Effector CD4-positive, alpha-beta T cell (primary cell): ENCODE results near the gene ZFP3.
A peak's percentile ranks its signal among the peaks of the same experiment; 100 is the strongest.
"Not testable (repeated sequence)": the region's sequence is repeated elsewhere in the genome, so short reads cannot be mapped to it uniquely, and the experiment has no call there.

Source experiments
- DNase-seq: peaks from one replicate; pipeline ENCODE4 v3.0.0-alpha.2; 2020

The ZFP3 gene

GRCh38 chr17:5080591-5080990 lies 2.3 kb downstream of the ZFP3 start:
- no peak for DNase-seq

DNA sequence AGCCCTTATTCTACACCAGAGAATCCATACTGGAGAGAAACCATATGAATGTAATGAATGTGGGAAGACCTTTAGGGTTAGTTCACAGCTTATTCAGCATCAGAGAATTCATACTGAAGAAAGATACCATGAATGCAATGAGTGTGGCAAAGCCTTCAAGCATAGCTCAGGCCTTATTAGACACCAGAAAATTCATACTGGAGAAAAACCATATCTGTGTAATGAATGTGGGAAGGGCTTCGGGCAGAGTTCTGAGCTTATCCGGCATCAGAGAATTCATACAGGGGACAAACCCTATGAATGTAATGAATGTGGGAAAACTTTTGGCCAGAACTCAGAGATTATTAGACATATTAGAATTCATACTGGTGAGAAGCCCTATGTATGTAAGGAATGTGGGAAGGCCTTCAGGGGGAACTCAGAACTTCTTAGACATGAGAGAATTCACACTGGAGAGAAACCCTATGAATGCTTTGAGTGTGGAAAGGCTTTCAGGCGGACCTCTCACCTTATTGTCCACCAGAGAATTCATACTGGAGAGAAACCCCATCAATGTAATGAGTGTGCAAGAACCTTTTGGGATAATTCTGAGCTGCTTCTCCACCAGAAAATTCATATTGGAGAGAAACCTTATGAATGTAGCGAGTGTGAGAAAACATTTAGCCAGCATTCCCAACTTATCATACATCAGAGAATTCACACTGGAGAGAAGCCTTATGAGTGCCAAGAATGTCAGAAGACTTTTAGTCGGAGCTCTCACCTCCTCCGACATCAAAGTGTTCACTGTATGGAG lies 14.1 kb downstream of the ZFP3 start:
- DNase-seq = no peak

DNA sequence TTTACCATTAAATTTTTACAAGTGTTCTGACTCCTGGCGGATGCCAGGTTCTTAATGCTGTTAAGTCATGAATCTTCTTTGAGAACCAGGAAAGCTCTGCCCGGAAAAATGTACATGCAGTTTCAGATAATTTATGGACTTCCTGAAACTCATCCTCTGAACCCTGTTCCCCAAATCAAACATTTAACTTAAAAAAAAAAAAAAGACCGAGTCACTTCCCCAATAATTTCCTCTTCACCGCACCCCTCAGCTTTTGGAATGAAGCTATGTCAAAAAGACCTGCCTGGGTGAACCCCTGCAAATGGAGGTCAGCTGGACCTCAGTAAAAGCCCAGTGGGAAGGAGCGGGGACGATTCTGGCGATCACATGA lies 18.4 kb downstream of the ZFP3 start:
- DNase-seq = no peak

DNA sequence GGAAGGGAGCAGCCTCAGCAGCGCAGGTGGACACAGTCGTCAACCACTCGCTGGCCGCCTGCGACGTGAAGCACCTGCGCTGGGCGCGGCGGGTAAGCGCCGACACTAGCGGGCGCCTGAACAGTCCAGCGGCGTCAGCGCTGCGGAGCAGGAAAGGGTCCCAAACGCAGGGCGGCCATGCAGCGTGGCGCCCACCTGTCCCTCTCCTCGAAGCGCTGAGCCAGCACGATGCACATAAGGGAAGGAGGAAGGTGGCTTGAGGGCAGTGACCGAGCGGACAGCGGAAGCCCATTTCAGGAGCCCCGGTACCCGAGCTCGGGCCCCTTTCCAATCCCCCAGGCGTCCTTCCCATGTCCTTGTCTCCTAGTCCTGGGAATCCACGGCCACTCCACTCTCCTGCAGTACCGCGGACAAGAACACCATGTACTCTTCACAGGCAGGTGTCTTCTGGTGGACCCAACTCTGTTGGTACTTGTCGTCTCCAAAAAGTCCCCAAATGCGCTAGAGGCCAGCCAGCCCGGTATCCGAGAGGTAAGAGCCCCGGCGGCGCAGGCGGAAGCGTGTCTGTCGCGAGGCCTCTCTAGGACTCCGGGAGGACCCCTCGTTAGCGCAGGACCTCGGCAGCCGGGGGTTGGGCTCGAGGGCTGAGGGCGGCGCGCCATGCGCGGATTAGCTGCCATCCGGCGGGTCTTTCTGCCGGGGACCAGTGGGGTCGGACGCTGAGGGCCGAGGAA lies 19.0 kb downstream of the ZFP3 start:
- DNase-seq = peak; percentile 14

GRCh38 chr17:5099271-5099670 lies 21.0 kb downstream of the ZFP3 start:
- no peak for DNase-seq

GRCh38 chr17:5100832-5101231 lies 22.6 kb downstream of the ZFP3 start:
- no peak for DNase-seq

DNA sequence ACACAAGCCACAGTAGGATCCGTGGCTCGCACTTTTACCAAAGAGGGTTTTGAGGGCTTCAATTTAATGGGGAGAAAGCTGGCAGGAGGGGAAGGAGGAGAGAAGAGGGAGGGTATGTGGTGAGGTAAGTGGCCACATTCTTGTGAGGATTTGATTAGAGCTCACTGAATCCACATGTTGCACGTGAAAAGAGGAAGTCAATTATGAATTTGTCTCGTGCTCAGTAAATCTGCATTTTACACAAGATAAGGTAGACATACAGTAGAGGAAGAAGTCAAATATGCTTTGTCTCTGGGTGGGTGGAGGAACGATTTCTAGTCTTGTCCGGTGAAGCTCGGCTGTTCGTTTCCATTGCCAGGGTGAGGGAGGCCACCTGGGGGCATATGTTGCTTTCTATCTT lies 32.5 kb downstream of the ZFP3 start:
- no peak for DNase-seq

GRCh38 chr17:5111402-5112204 lies 33.3 kb downstream of the ZFP3 start, which contains the start of gene ZNF232:
TSS of gene ZNF232 (minus strand) at chr17:5111878. CDS start at chr17:5111822, 56 bp downstream.
- DNase-seq = peak; percentile 85

GRCh38 chr17:5115673-5116651 lies 37.7 kb downstream of the ZFP3 start, which contains the start of gene USP6:
TSS of gene USP6 (plus strand) at chr17:5116032. CDS start at chr17:5130368, 14,336 bp downstream.
- no peak for DNase-seq

- no peak for DNase-seq
These were observed 40.0 kb downstream of the ZFP3 start for GRCh38 chr17:5118219-5118618.

- DNase-seq = no peak
These were observed 41.8 kb downstream of the ZFP3 start for GRCh38 chr17:5120036-5120435.

- not testable (repeated sequence) for DNase-seq
These were observed 42.3 kb downstream of the ZFP3 start for GRCh38 chr17:5120436-5121185.

DNA sequence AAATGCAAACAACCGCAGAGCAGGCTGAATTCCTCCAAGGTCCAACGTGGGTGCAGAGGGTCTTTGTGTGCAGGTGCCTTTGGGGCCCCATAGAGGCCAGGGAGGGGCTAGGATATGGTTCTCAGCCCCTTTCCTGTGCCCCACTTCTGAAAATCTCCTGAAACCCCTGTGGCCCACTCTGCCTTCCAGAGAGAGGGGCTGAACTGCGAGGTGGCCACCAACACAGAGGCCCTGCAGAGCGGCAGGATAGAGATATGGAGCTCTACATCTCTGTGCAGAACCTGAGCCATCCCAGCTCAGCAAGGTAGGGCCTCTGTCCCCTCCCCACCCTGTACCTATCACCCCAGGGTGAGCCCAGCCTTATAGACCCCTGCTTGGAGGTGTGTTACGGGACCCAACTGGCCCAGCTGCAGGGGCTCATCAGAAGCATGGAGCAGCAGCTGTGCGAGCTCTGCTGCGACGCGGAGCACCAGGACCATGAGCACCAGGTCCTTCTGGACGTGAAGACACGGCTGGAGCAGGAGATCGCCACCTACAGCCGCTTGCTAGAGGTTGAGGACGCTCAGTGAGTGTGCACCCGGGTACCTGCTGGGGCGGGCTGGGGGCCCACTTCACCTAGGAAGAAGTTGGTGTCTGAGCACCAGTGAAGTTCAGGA lies 43.0 kb downstream of the ZFP3 start:
- no peak for DNase-seq

DNA sequence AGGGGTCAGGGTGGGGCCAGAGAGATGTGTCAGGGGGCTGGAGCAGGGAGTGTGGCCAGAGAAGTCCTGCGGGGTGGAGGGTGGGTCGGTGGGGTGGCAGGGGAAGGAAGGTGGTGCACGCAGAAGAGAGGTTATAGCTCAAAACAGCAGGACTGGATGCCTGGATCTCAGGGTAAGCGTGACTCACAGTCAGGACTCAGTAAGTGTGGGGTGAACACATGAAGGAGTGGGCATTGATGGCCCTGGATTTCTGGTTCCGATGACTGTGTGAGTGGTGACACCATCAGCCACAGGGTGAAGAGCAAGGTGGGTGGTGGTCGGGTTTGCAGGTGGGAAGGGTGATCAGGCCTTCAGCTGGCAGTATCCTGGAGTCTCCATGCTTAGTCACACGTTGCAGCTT lies 43.8 kb downstream of the ZFP3 start:
- DNase-seq = not testable (repeated sequence)

- DNase-seq = no peak
These were observed 44.5 kb downstream of the ZFP3 start for GRCh38 chr17:5122586-5123342.

DNA sequence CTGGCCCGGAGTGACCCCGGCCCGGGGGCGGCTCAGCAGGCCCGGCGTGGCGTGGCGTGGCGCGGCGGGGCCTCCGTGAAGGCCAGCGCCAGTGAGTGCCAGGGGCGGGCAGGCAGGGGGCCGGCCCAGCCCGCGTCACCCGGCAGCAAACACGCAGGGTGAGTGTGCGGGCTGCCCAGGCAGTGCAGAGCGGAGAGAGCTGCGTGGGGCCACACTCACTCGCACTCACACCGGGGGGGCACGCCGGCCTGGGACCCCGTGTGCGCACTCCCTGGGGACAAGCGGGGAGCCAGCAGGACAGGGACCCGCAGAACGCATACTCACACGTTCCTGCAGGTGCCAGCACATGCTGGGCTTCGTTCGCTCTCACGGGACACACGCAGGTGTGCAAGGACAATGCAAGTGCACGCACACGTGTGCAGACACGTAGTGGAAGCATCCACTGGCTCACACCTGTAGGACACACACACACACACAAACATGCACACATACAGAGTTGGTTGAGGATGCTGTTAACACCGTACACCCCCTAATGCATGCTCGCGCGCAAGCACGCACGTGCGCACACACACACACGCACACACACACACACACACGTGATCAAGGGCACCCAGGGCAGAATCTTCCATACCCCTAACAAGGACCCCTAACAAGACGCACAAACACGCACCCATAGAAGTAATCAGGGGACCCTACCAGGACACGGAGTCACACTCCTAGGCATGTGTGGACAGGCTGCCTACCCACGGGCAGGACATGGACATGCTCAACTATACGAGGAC lies 45.3 kb downstream of the ZFP3 start:
- no peak for DNase-seq

DNA sequence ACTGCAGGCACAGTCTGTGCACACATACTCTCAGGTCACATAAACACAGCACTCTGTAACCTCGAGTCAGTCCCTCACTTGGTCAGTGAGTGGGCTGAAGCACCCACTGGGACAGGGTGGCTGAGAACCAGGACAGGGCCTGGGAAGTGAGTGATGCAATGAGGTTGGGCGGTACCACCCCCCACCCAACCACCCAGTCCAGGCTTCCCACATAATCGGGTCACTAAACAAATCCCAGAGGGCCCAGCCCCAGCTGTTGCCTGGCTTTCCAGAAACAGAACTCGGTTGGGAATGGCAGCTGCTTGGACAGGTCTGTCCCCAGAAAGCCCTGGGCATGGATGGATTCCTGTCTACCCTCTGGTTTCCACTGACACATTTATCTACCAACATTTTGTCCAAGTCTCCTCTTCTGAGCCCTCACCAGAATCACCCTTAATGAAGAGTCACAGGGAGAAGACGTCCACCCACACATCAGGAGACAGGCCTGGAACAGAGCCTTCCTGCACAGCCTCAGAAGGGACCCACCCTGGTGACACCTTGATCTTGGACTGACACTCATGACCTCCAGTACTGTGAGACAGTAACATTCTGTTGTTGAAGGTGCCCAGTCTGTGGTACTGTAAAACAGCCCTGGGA lies 46.0 kb downstream of the ZFP3 start:
- DNase-seq = not testable (repeated sequence)

DNA sequence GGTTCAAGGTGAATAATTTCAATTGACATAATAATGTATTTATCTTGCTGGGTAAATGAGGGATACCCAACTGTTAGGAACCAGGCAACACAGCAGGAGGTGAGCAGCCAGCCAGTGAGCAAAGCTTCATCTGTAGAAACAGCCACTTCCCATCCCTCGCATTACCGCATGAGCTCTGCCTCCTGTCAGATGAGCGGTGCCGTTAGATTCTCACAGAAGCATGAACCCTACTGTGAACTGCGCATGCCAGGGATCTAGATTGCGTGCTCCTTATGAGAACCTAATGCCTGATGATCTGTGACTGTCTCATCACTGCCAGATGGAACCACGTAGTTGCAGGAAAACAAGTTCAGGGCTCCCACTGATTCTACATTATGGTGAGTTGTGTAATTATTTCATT lies 46.6 kb downstream of the ZFP3 start:
- not testable (repeated sequence) for DNase-seq
